IMR-90 (cell line): Measurements from ENCODE around the gene AHNAK. TPM values are rescaled to one million over a fixed set of nuclear protein-coding genes. Genes with fewer than 3 reads are reported as not detected.

ENCODE experiments used
- ATAC-seq: fragments of 200-7000 bp; cut with Tn5 transposase; 2 replicates; pipeline ENCODE4 v1.9.1; 2020; ENCODE audit warnings: low read depth, mild to moderate bottlenecking, moderate library complexity
- BruUV-seq: library from RNA; stranded (reverse); fragments of 400-500 nt; replicated peaks from 2 replicates; lab custom pipeline; 2021; lab: Mats Ljungman, UMichigan
- CTCF ChIA-PET: fragments of 300-600 bp; formaldehyde crosslinking; extraction: SDS; loops from one replicate; lab custom pipeline; 2021; ENCODE audit warnings: antibody characterized with exemption; lab: Yijun Ruan, JAX
- POLR2A ChIA-PET: fragments of 300-600 bp; sonication (Branson Sonifier 250); formaldehyde crosslinking; loops from one replicate; lab custom pipeline; 2022; ENCODE audit warnings: antibody characterized with exemption; ENCODE audit not compliant: unreplicated experiment; lab: Charles Lee
- DNase-seq: peaks from one replicate; pipeline ENCODE4 v3.0.0; 2013
- H2AFZ ChIP-seq: replicated peaks from 2 replicates; pipeline ENCODE3; 2013; ENCODE audit warnings: low read length, mild to moderate bottlenecking; ENCODE audit not compliant: poor library complexity
- H2AK5ac ChIP-seq: 2 replicates; pipeline ENCODE4 v1.6.1; 2013; ENCODE audit warnings: low read depth, low read length, inconsistent platforms
- H2AK9ac ChIP-seq: replicated peaks from 2 replicates; pipeline ENCODE3; 2013; ENCODE audit warnings: mild to moderate bottlenecking, low read depth, low read length, moderate library complexity; ENCODE audit not compliant: poor library complexity
- H2BK120ac ChIP-seq: 2 replicates; pipeline ENCODE4 v1.6.1; 2013; ENCODE audit warnings: low read depth, low read length, inconsistent platforms
- H2BK15ac ChIP-seq: 3 replicates; pipeline ENCODE4 v1.6.1; 2013; ENCODE audit warnings: low read depth, low read length, inconsistent platforms
- H2BK20ac ChIP-seq: 2 replicates; pipeline ENCODE4 v1.6.1; 2013; ENCODE audit warnings: low read depth, mild to moderate bottlenecking, inconsistent platforms, low read length, moderate library complexity
- H2BK5ac ChIP-seq: 2 replicates; pipeline ENCODE4 v1.6.1; 2013; ENCODE audit warnings: mild to moderate bottlenecking, low read depth, low read length, inconsistent platforms; ENCODE audit not compliant: poor library complexity, severe bottlenecking
- H3K14ac ChIP-seq: replicated peaks from 2 replicates; pipeline ENCODE4 v1.6.1; 2013; ENCODE audit warnings: low read depth, low read length, inconsistent platforms
- H3K18ac ChIP-seq: 2 replicates; pipeline ENCODE4 v1.6.1; 2013; ENCODE audit warnings: low read depth, low read length, control low read depth
- H3K23ac ChIP-seq: 2 replicates; pipeline ENCODE4 v1.6.1; 2013; ENCODE audit warnings: low read depth, low read length, inconsistent platforms
- H3K27ac ChIP-seq: 2 replicates; pipeline ENCODE4 v1.5.1; 2013; ENCODE audit warnings: mild to moderate bottlenecking, control low read depth, low read length; ENCODE audit not compliant: insufficient read depth
- H3K27me3 ChIP-seq: 2 replicates; pipeline ENCODE4 v1.6.1; 2013; ENCODE audit warnings: low read length; ENCODE audit not compliant: control insufficient read depth, insufficient read depth
- H3K36me3 ChIP-seq: 2 replicates; pipeline ENCODE4 v1.6.1; 2013; ENCODE audit warnings: low read length, mixed read lengths; ENCODE audit not compliant: control insufficient read depth, insufficient read depth
- H3K4ac ChIP-seq: 2 replicates; pipeline ENCODE4 v1.6.1; 2013; ENCODE audit warnings: low read depth, low read length, inconsistent platforms
- H3K4me1 ChIP-seq: 2 replicates; pipeline ENCODE4 v1.6.1; 2013; ENCODE audit warnings: low read length, mixed read lengths; ENCODE audit not compliant: control insufficient read depth, insufficient read depth
- H3K4me2 ChIP-seq: 2 replicates; pipeline ENCODE4 v1.6.1; 2013; ENCODE audit warnings: low read depth, mild to moderate bottlenecking, control low read depth, low read length, moderate library complexity
- H3K4me3 ChIP-seq: 2 replicates; pipeline ENCODE4 v1.5.1; 2013; ENCODE audit warnings: low read depth, mild to moderate bottlenecking, control low read depth, low read length, moderate library complexity; ENCODE audit not compliant: insufficient read depth
- H3K56ac ChIP-seq: 2 replicates; pipeline ENCODE4 v1.6.1; 2013; ENCODE audit warnings: low read length, inconsistent platforms; ENCODE audit not compliant: insufficient read depth; ENCODE audit errors: extremely low read depth
- H3K79me1 ChIP-seq, 2 experiments: 2 replicates each; pipeline ENCODE4 v1.6.1; 2013; ENCODE audit warnings: low read length in 2 of 2, inconsistent platforms in 1 of 2, low read depth in 1 of 2
- H3K9ac ChIP-seq: 2 replicates; pipeline ENCODE4 v1.6.1; 2013; ENCODE audit warnings: low read depth, low read length, control low read depth
- H3K9me1 ChIP-seq: 2 replicates; pipeline ENCODE4 v1.6.1; 2013; ENCODE audit warnings: low read length, inconsistent platforms; ENCODE audit not compliant: insufficient read depth
- H3K9me3 ChIP-seq: 2 replicates; pipeline ENCODE4 v1.6.1; 2013; ENCODE audit warnings: low read length; ENCODE audit not compliant: control insufficient read depth, insufficient read depth
- H4K20me1 ChIP-seq: 2 replicates; pipeline ENCODE4 v1.6.1; 2013; ENCODE audit warnings: low read length, inconsistent platforms; ENCODE audit not compliant: insufficient read depth
- H4K5ac ChIP-seq: 2 replicates; pipeline ENCODE4 v1.6.1; 2013; ENCODE audit warnings: mild to moderate bottlenecking, low read depth, low read length, control low read depth
- H4K8ac ChIP-seq, 2 experiments: 2 replicates each; pipeline ENCODE4 v1.6.1; 2013; ENCODE audit warnings: low read depth in 2 of 2, low read length in 2 of 2, control low read depth in 1 of 2, inconsistent platforms in 1 of 2
- H4K91ac ChIP-seq: 2 replicates; pipeline ENCODE4 v1.6.1; 2013; ENCODE audit warnings: low read depth, low read length, inconsistent platforms; ENCODE audit not compliant: insufficient read depth
- MAZ ChIP-seq: IDR thresholded peaks from 2 replicates; pipeline ENCODE4 v1.6.1; 2012; ENCODE audit warnings: low read depth, mild to moderate bottlenecking, low read length, improper control_type of control experiment, moderate library complexity, borderline replicate concordance
- RCOR1 ChIP-seq: IDR thresholded peaks from 2 replicates; pipeline ENCODE4 v1.6.1; 2012; ENCODE audit warnings: mild to moderate bottlenecking, low read length, improper control_type of control experiment; ENCODE audit not compliant: insufficient replicate concordance
- SMC3 ChIP-seq: fragments of 150-350 bp; IDR thresholded peaks from 2 replicates; pipeline ENCODE4 v1.6.1; 2016; ENCODE audit warnings: low read depth, mild to moderate bottlenecking, antibody characterized with exemption, low read length, moderate library complexity
- USF2 ChIP-seq: fragments of 150-350 bp; IDR thresholded peaks from 2 replicates; pipeline ENCODE4 v1.6.1; 2017; ENCODE audit warnings: mild to moderate bottlenecking, antibody characterized with exemption, low read length, low read depth
- WGBS, 2 experiments: methylation state at CpG; one replicate each; pipeline versions ENCODE4 v1.1.5 to v1.1.7; 2013; ENCODE audit warnings: missing lambda C conversion rate in 2 of 2; ENCODE audit not compliant: insufficient read length in 1 of 2; ENCODE audit errors: extremely low coverage in 2 of 2; 5-methylcytosine and 5-hydroxymethylcytosine counted together
- dilution Hi-C: fragments of 300-500 bp; cut with HindIII; formaldehyde crosslinking; loops from one replicate; pipeline ENCODE4 v1.14.3; 2018; ENCODE audit warnings: low sequenced_read_pairs; ENCODE audit not compliant: unreplicated experiment
- in situ Hi-C: fragments of 300-500 bp; cut with MboI; formaldehyde crosslinking; loops from 3 replicates; pipeline ENCODE4 v1.14.3; 2019; ENCODE audit warnings: low sequenced_read_pairs, inconsistent platforms, mixed read lengths
- intact Hi-C: fragments of 100-400 bp; cut with micrococcal nuclease; formaldehyde crosslinking; loops from 2 replicates; pipeline ENCODE4 v1.10.0; 2022
- polyA plus RNA-seq, 3 experiments: library from polyadenylated mRNA; depleted of rRNA; stranded (reverse); fragments of >200 nt; gene quantifications; 2 replicates each; pipeline ENCODE4 v1.2.3, GENCODE V29; 2012; ENCODE audit warnings: low replicate concordance in 1 of 3
- total RNA-seq: library from RNA; depleted of rRNA; stranded (reverse); fragments of >200 nt; gene quantifications from 2 replicates; pipeline ENCODE4 v1.2.3, GENCODE V29; 2012

The AHNAK gene
- total and polyA plus RNA-seq, 2 of the 4 experiments (the other 2 are of a cell fraction), result 95.1 to 695 TPM

GRCh38 chr11:62556875-62557631 is 10.4 kb upstream of the AHNAK start:
- H3K27me3 ChIP-seq, result no peaks in the 10 kb centered on the region
- H3K27ac ChIP-seq, result peak overlapping the region; percentile 78
- POLR2A ChIA-PET, result interaction anchor here (0.6 kb wide), 1 partner anchor 108 kb away, joined by 3 read pairs; the partner anchor contains the start of gene C11orf98
- H3K79me1 ChIP-seq, result peaks cover 21 to 45% of the 10 kb centered on the region in 2 experiments
- H2BK20ac ChIP-seq, result peak overlapping the region; percentile 80
- H4K91ac ChIP-seq, result peak overlapping the region; percentile 85
- in situ Hi-C loops, result loop anchor here (5.0 kb wide), 1 partner anchor 160 kb away; no protein-coding TSS in a partner anchor
- H4K8ac ChIP-seq, result peak overlapping the region; percentile 1 to 87; a peak in 3 of 4 replicates
- 50% methylated on average over 1 of the region's 3 CpGs; no CpG with 5 or more reads in 1 of the 2 experiments for WGBS, 2 experiments
- no peaks in the 10 kb centered on the region for H3K9me3 ChIP-seq
- peaks cover 24% of the 10 kb centered on the region for H3K9me1 ChIP-seq
- peak overlapping the region; percentile 31 for H3K14ac ChIP-seq
- H2AK9ac ChIP-seq, result peak overlapping the region; percentile 92
- no TSS peak for BruUV-seq
- H3K4me3 ChIP-seq, result no peak overlapping the region
- peak overlapping the region; percentile 29; the same call in 1 of the 2 replicates for H4K5ac ChIP-seq
- peaks cover 38% of the 10 kb centered on the region for H4K20me1 ChIP-seq
- H2AK5ac ChIP-seq, result peak overlapping the region; percentile 91
- peak overlapping the region; percentile 55; the same call in 1 of the 2 replicates for H3K23ac ChIP-seq
- intact Hi-C loops, result no loop called here
- peak overlapping the region; percentile 10; the same call in 1 of the 2 replicates for H3K18ac ChIP-seq
- H3K56ac ChIP-seq, result peak overlapping the region; percentile 83; the same call in 1 of the 2 replicates
- peaks cover 36% of the 10 kb centered on the region for H3K4me1 ChIP-seq
- ATAC-seq, result no peak
- peak overlapping the region; percentile 82 for H2AFZ ChIP-seq
- H3K4ac ChIP-seq, result peak overlapping the region; percentile 95
- peak overlapping the region; percentile 87 for H2BK120ac ChIP-seq
- H2BK5ac ChIP-seq, result peak overlapping the region; percentile 87
- peak overlapping the region; percentile 8; the same call in 1 of the 2 replicates for H3K9ac ChIP-seq
- H3K4me2 ChIP-seq, result peak overlapping the region; percentile 4; the same call in 1 of the 2 replicates
- peak overlapping the region; percentile 59; the same call in 2 of the 3 replicates for H2BK15ac ChIP-seq
- TF ChIP-seq MAZ (no peak), SMC3 (no peak), RCOR1 (no peak), USF2 (no peak)
- dilution Hi-C loops, result no loop called here
- CTCF ChIA-PET, result interaction anchor here (0.6 to 2.7 kb wide), 4 partner anchors 15 to 162 kb away, joined by 3 to 9 read pairs (median 7); no protein-coding TSS in a partner anchor
- H3K36me3 ChIP-seq, result peaks cover 19% of the 10 kb centered on the region
- DNase-seq, result peak; percentile 11
